Muscle layer of duodenum (tissue), 2 donors: Measurements from ENCODE around the gene DMD.

ENCODE experiments used
- H3K27ac ChIP-seq: one replicate; pipeline ENCODE4 v1.7.0; 2013; ENCODE audit warnings: mild to moderate bottlenecking, low read length
- H3K27me3 ChIP-seq: one replicate; pipeline ENCODE4 v1.7.0; 2013; ENCODE audit warnings: low read depth, mild to moderate bottlenecking, control low read depth, low read length
- H3K36me3 ChIP-seq, 2 donors: one replicate each; pipeline ENCODE4 v1.7.0; 2013; ENCODE audit warnings: low read length in 2 of 2, control low read depth in 1 of 2, mild to moderate bottlenecking in 1 of 2; ENCODE audit not compliant: insufficient read depth in 2 of 2, control insufficient read depth in 1 of 2
- H3K4me1 ChIP-seq, 2 donors: one replicate each; pipeline ENCODE4 v1.7.0; 2013; ENCODE audit warnings: low read length in 2 of 2, mild to moderate bottlenecking in 2 of 2, control low read depth in 1 of 2, moderate library complexity in 1 of 2; ENCODE audit not compliant: insufficient read depth in 2 of 2, control insufficient read depth in 1 of 2
- H3K4me3 ChIP-seq, 2 donors: one replicate each; pipeline ENCODE4 v1.7.0; 2013; ENCODE audit warnings: low read length in 2 of 2, low read depth in 1 of 2, mild to moderate bottlenecking in 1 of 2
- H3K9me3 ChIP-seq, 2 donors: one replicate each; pipeline ENCODE4 v1.7.0; 2013; ENCODE audit warnings: low read length in 2 of 2, control low read depth in 1 of 2, mild to moderate bottlenecking in 1 of 2; ENCODE audit not compliant: control insufficient read depth in 1 of 2
- donor health status: healthy.

DMD gene

GRCh38 chrX:31551913-31552312, 1659.4 kb downstream of the DMD start:
- Histone ChIP-seq H3K36me3 (no peaks in the 10 kb centered on the region), H3K9me3 (no peaks in the 10 kb centered on the region), H3K4me3 (no peak overlapping the region), H3K27me3 (no peaks in the 10 kb centered on the region), H3K4me1 (no peaks in the 10 kb centered on the region), H3K27ac (no peak overlapping the region)

- Histone ChIP-seq H3K4me1 (no peaks in the 10 kb centered on the region), H3K4me3 (no peak overlapping the region), H3K27me3 (no peaks in the 10 kb centered on the region), H3K9me3 (no peaks in the 10 kb centered on the region), H3K36me3 (no peaks in the 10 kb centered on the region), H3K27ac (no peak overlapping the region)
These were observed 1661.2 kb downstream of the DMD start for GRCh38 chrX:31550158-31550557.

- H3K4me1 ChIP-seq: no peaks in the 10 kb centered on the region
- no peaks in the 10 kb centered on the region for H3K9me3 ChIP-seq
- H3K27ac ChIP-seq: no peak overlapping the region
- no peaks in the 10 kb centered on the region for H3K27me3 ChIP-seq
- no peaks in the 10 kb centered on the region for H3K36me3 ChIP-seq
- no peak overlapping the region for H3K4me3 ChIP-seq
These were observed 1663.5 kb downstream of the DMD start for GRCh38 chrX:31547816-31548215.

- H3K9me3 ChIP-seq: no peaks in the 10 kb centered on the region
These were observed 1663.9 kb downstream of the DMD start for GRCh38 chrX:31547416-31547815.

GRCh38 chrX:31546126-31546525, 1665.2 kb downstream of the DMD start:
- Histone ChIP-seq H3K4me1 (no peaks in the 10 kb centered on the region), H3K36me3 (no peaks in the 10 kb centered on the region), H3K4me3 (no peak overlapping the region), H3K27ac (no peak overlapping the region), H3K9me3 (no peaks in the 10 kb centered on the region), H3K27me3 (no peaks in the 10 kb centered on the region)

More at GRCh38 chrX:31547416-31547815, 1663.9 kb downstream of the DMD start:
- H3K4me1 ChIP-seq: no peaks in the 10 kb centered on the region
- H3K4me3 ChIP-seq: no peak overlapping the region
- no peaks in the 10 kb centered on the region for H3K27me3 ChIP-seq
- H3K27ac ChIP-seq: no peak overlapping the region
- H3K36me3 ChIP-seq: no peaks in the 10 kb centered on the region

GRCh38 chrX:31545726-31546125, 1665.6 kb downstream of the DMD start:
- H3K9me3 ChIP-seq: no peaks in the 10 kb centered on the region

GRCh38 chrX:31545191-31545590, 1666.2 kb downstream of the DMD start:
- no peaks in the 10 kb centered on the region for H3K9me3 ChIP-seq
- no peaks in the 10 kb centered on the region for H3K27me3 ChIP-seq
- H3K4me1 ChIP-seq: no peaks in the 10 kb centered on the region
- no peak overlapping the region for H3K27ac ChIP-seq
- no peak overlapping the region for H3K4me3 ChIP-seq
- no peaks in the 10 kb centered on the region for H3K36me3 ChIP-seq

More at GRCh38 chrX:31545726-31546125, 1665.6 kb downstream of the DMD start:
- H3K36me3 ChIP-seq: no peaks in the 10 kb centered on the region
- no peak overlapping the region for H3K27ac ChIP-seq
- no peaks in the 10 kb centered on the region for H3K4me1 ChIP-seq
- H3K4me3 ChIP-seq: no peak overlapping the region
- H3K27me3 ChIP-seq: no peaks in the 10 kb centered on the region

GRCh38 chrX:31543634-31544033, 1667.7 kb downstream of the DMD start:
- Histone ChIP-seq H3K4me1 (no peaks in the 10 kb centered on the region), H3K27me3 (no peaks in the 10 kb centered on the region), H3K9me3 (no peaks in the 10 kb centered on the region), H3K36me3 (no peaks in the 10 kb centered on the region), H3K4me3 (no peak overlapping the region), H3K27ac (no peak overlapping the region)

- Histone ChIP-seq H3K4me1 (no peaks in the 10 kb centered on the region), H3K4me3 (no peak overlapping the region), H3K9me3 (no peaks in the 10 kb centered on the region), H3K27ac (no peak overlapping the region), H3K27me3 (no peaks in the 10 kb centered on the region), H3K36me3 (no peaks in the 10 kb centered on the region)
These were observed 1668.8 kb downstream of the DMD start for GRCh38 chrX:31542566-31542965.

- H3K4me3 ChIP-seq: no peak overlapping the region
- no peaks in the 10 kb centered on the region for H3K36me3 ChIP-seq
- H3K27ac ChIP-seq: no peak overlapping the region
- H3K4me1 ChIP-seq: no peaks in the 10 kb centered on the region
- H3K27me3 ChIP-seq: no peaks in the 10 kb centered on the region
- peaks cover 0 to 2% of the 10 kb centered on the region in 2 donors for H3K9me3 ChIP-seq
These were observed 1671.0 kb downstream of the DMD start for GRCh38 chrX:31540313-31540712.

- H3K4me1 ChIP-seq: no peaks in the 10 kb centered on the region
- H3K27ac ChIP-seq: no peak overlapping the region
- no peaks in the 10 kb centered on the region for H3K9me3 ChIP-seq
- H3K36me3 ChIP-seq: no peaks in the 10 kb centered on the region
- H3K27me3 ChIP-seq: no peaks in the 10 kb centered on the region
- no peak overlapping the region for H3K4me3 ChIP-seq
These were observed 1683.8 kb downstream of the DMD start for GRCh38 chrX:31527455-31528126.

GRCh38 chrX:31523884-31524536, 1687.3 kb downstream of the DMD start:
- Histone ChIP-seq H3K4me1 (no peaks in the 10 kb centered on the region), H3K36me3 (no peaks in the 10 kb centered on the region), H3K9me3 (no peaks in the 10 kb centered on the region), H3K27ac (no peak overlapping the region), H3K27me3 (no peaks in the 10 kb centered on the region), H3K4me3 (no peak overlapping the region)
